Glutamatergic neuron (in vitro differentiated cells): ENCODE results near the gene CDKN2B-AS1. TPM values are rescaled to one million over a fixed set of nuclear protein-coding genes. Genes with fewer than 3 reads are reported as not detected.

Experiments
- DNase-seq: peaks from one replicate; pipeline ENCODE4 v3.0.0; 2022
- H3K27ac Mint-ChIP-seq: one replicate; pipeline ENCODE4 v1.8.0; 2020; ENCODE audit warnings: mild to moderate bottlenecking, mixed read lengths, inconsistent platforms; ENCODE audit not compliant: unreplicated experiment
- H3K27me3 Mint-ChIP-seq: one replicate; pipeline ENCODE4 v1.8.0; 2020; ENCODE audit warnings: mild to moderate bottlenecking, moderate library complexity, mixed read lengths, inconsistent platforms; ENCODE audit not compliant: unreplicated experiment
- H3K36me3 Mint-ChIP-seq: one replicate; pipeline ENCODE4 v1.8.0; 2020; ENCODE audit warnings: mild to moderate bottlenecking, mixed read lengths, inconsistent platforms; ENCODE audit not compliant: unreplicated experiment
- H3K4me1 Mint-ChIP-seq: one replicate; pipeline ENCODE4 v1.8.0; 2020; ENCODE audit warnings: mild to moderate bottlenecking, low read depth, mixed read lengths, inconsistent platforms; ENCODE audit not compliant: unreplicated experiment
- H3K4me3 Mint-ChIP-seq: one replicate; pipeline ENCODE4 v1.8.0; 2020; ENCODE audit warnings: mild to moderate bottlenecking, mixed read lengths, inconsistent platforms; ENCODE audit not compliant: unreplicated experiment
- H3K9me3 Mint-ChIP-seq: one replicate; pipeline ENCODE4 v1.8.0; 2020; ENCODE audit warnings: mild to moderate bottlenecking, moderate library complexity, mixed read lengths, inconsistent platforms; ENCODE audit not compliant: unreplicated experiment
- total RNA-seq: library from RNA; stranded (reverse); fragmentation: NEBNext Ultra II Directional; extraction: Animal tissue kit (Norgen Biotek cat#: 25700); gene quantifications from one replicate; pipeline ENCODE4 v1.2.1, GENCODE V29; 2021; ENCODE audit not compliant: unreplicated experiment
- TF ChIP-seq, protein P1 (sequence below): fragments of 200-600 bp; sonication (generic); IDR thresholded peaks from one replicate; pipeline ENCODE4 v1.5.0; 2021; ENCODE audit not compliant: partially characterized antibody, unreplicated experiment

CDKN2B-AS1 gene
- total RNA-seq, 1 donor from 2014 or later, result not detected

DNA sequence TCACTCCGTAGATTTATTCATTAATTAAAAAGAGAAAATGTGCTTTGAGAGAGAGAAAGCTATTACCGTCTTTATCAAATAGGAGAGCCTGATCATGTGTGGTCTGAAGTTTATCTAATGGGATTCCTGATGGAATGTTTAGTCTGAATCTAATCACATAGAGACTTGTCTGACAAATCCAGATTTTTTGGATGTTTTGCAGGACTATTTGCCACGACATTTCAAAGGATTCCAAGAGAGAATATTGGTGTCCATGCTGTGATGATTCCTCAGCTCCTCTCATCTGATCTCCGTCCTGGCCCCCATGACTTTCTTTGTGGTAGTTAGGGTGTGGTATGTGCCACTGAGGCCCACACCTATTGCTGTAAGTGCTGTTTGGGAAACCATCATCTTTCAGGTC, 34.6 kb downstream of the CDKN2B-AS1 start:
- Mint-ChIP-seq H3K4me3 (no peak overlapping the region), H3K36me3 (no peaks in the 10 kb centered on the region), H3K27ac (no peak overlapping the region), H3K4me1 (no peaks in the 10 kb centered on the region), H3K9me3 (no peaks in the 10 kb centered on the region), H3K27me3 (no peaks in the 10 kb centered on the region)
- no peak for DNase-seq
- TF ChIP-seq, protein P1, sequence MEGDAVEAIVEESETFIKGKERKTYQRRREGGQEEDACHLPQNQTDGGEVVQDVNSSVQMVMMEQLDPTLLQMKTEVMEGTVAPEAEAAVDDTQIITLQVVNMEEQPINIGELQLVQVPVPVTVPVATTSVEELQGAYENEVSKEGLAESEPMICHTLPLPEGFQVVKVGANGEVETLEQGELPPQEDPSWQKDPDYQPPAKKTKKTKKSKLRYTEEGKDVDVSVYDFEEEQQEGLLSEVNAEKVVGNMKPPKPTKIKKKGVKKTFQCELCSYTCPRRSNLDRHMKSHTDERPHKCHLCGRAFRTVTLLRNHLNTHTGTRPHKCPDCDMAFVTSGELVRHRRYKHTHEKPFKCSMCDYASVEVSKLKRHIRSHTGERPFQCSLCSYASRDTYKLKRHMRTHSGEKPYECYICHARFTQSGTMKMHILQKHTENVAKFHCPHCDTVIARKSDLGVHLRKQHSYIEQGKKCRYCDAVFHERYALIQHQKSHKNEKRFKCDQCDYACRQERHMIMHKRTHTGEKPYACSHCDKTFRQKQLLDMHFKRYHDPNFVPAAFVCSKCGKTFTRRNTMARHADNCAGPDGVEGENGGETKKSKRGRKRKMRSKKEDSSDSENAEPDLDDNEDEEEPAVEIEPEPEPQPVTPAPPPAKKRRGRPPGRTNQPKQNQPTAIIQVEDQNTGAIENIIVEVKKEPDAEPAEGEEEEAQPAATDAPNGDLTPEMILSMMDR, result no peak

DNA sequence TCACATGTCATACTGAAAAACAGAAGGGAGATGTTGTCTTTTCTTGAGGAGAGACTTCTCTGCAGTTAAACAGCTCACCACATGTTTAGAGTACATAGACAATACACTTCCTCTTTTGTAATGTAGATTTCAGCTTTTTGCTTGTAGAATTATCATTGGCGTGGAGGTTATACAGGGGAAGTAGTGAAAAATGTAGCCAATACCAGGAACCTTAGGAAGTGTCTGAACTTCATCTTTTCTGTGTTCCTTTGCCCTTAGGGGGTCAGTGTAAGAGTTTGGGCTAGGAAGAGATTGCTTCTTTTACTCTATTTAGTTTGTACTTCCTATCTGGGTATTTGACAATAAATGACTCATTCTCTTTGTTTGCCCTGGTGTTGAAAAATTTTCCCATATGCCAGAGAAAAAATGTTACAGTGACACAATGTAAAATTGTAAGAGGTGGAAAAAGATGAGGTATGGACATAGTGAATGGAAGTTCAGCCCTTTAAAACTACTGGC, 35.6 kb downstream of the CDKN2B-AS1 start:
- no peak for DNase-seq
- no peak overlapping the region for H3K27ac Mint-ChIP-seq
- no peaks in the 10 kb centered on the region for H3K4me1 Mint-ChIP-seq
- TF ChIP-seq, protein P1, result no peak
- H3K36me3 Mint-ChIP-seq, result no peaks in the 10 kb centered on the region
- no peaks in the 10 kb centered on the region for H3K9me3 Mint-ChIP-seq
- H3K4me3 Mint-ChIP-seq, result no peak overlapping the region
- no peaks in the 10 kb centered on the region for H3K27me3 Mint-ChIP-seq

DNA sequence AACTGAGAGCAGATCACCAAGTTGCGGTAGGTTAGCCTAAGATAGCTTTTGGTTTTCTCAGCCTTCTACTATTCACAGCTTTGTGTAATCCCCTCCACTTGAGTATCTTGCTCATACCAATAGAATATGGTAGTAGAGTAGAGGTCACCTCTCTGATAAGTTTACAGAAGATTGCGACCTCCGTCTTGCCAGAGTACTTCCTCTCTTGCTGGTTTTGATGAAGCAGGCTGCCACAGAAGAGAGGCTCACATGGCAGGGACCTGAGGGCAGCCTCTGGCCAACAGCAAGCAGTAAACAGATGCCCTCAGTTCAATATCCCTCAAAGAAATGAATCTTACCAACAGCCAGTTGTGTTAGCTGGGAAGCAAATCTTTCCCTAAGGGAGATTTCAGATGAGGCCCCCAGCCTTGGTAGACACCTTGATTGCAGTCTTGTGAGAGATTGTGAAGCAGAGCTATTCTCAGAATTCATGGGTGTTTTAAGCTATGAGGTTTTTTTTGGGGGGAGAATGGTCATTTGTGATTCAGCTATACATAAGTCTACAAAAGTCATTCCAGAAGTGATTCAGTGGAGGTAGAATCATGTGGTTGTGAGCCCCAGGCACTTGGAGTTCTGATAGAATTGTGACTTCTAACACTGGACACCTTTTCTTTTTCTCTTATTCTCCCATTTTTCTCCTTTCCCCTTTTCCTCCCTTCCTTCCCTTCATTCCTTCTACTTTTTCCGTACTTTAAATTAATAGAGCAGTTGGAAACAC, 37.2 kb downstream of the CDKN2B-AS1 start:
- H3K27ac Mint-ChIP-seq, result no peak overlapping the region
- no peaks in the 10 kb centered on the region for H3K27me3 Mint-ChIP-seq
- no peaks in the 10 kb centered on the region for H3K9me3 Mint-ChIP-seq
- TF ChIP-seq, protein P1, result no peak
- no peaks in the 10 kb centered on the region for H3K4me1 Mint-ChIP-seq
- DNase-seq, result no peak
- H3K36me3 Mint-ChIP-seq, result no peaks in the 10 kb centered on the region
- no peak overlapping the region for H3K4me3 Mint-ChIP-seq

DNA sequence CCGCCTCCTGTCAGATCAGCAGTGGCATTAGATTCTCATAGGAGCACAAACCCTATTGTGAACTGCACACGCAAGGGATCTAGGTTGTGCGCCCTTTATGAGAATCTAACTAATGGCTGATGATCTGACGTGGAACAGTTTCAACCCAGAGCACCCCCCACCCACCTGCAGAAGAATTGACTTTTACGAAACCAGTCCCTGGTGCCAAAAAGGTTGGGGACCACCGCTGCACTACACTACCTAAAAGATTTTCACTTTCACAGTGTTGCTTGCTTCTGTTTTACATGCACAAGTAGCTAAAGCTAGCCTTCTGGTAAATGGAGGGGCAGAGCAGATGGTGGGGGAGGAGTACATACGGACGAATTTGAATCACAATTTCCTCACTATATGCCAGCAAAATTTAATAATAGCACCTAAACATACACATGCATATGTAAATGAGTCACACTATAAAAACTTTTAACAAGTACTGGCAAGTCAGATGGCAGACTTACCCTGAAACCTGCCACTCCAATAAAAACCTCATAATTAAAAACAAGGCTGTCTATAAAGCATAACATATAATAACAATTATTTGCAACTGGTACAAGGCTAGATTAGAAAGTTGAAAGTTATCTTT, 38.5 kb downstream of the CDKN2B-AS1 start:
- no peaks in the 10 kb centered on the region for H3K4me1 Mint-ChIP-seq
- H3K27ac Mint-ChIP-seq, result no peak overlapping the region
- no peaks in the 10 kb centered on the region for H3K27me3 Mint-ChIP-seq
- DNase-seq, result no peak
- H3K4me3 Mint-ChIP-seq, result no peak overlapping the region
- TF ChIP-seq, protein P1, result no peak
- no peaks in the 10 kb centered on the region for H3K36me3 Mint-ChIP-seq
- H3K9me3 Mint-ChIP-seq, result no peaks in the 10 kb centered on the region

DNA sequence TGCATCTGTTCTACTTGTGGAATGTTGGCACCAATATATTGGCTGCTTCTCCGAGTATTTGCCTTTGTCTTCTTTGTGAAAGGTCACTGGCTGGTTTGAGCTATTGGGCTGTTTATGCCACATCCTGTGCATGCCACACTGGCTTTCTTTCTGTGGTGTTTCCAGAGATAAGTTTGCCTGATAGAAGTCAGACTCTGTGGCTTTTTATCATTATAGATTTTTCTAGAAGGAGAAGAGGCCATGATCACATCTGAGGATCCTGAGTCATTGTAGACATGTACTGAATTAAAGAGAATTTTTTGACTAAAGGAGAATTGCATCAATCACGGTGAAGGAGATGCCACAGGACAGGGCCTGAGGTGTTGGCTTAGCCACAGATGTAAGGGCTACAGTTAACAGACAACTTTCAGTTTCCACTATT, 41.0 kb downstream of the CDKN2B-AS1 start:
- TF ChIP-seq, protein P1, result no peak
- Mint-ChIP-seq H3K9me3 (no peaks in the 10 kb centered on the region), H3K36me3 (no peaks in the 10 kb centered on the region), H3K4me1 (no peaks in the 10 kb centered on the region), H3K27ac (no peak overlapping the region), H3K4me3 (no peak overlapping the region), H3K27me3 (no peaks in the 10 kb centered on the region)
- no peak for DNase-seq
